Liver (tissue), 9 donors: ENCODE results near the gene CLDN15. TPM values are rescaled to one million over a fixed set of nuclear protein-coding genes. Genes with fewer than 3 reads are reported as not detected.

Experiments
- DNase-seq: peaks from one replicate; pipeline ENCODE4 v3.0.0-alpha.2; 2017; ENCODE audit warnings: low spot score
- H3K27ac ChIP-seq, 2 donors: one replicate each; pipeline ENCODE4 v1.7.0; 2013; ENCODE audit warnings: inconsistent platforms in 2 of 2, low read length in 2 of 2, control low read depth in 1 of 2, low read depth in 1 of 2, mild to moderate bottlenecking in 1 of 2
- H3K27me3 ChIP-seq, 4 donors: one replicate each; pipeline versions ENCODE4 v1.6.1 to v1.7.0; 2013; ENCODE audit warnings: low read length in 3 of 4, inconsistent platforms in 1 of 4, mild to moderate bottlenecking in 1 of 4, moderate library complexity in 1 of 4; ENCODE audit not compliant: control insufficient read depth in 4 of 4, insufficient read depth in 4 of 4
- H3K36me3 ChIP-seq, 4 donors: one replicate each; pipeline versions ENCODE4 v1.6.1 to v1.7.0; 2013; ENCODE audit warnings: low read length in 3 of 4, mild to moderate bottlenecking in 3 of 4, low read depth in 1 of 4, moderate library complexity in 1 of 4; ENCODE audit not compliant: control insufficient read depth in 4 of 4, insufficient read depth in 3 of 4
- H3K4me1 ChIP-seq, 4 donors: one replicate each; pipeline versions ENCODE4 v1.6.1 to v1.7.0; 2013; ENCODE audit warnings: low read length in 3 of 4, mild to moderate bottlenecking in 3 of 4, moderate library complexity in 1 of 4; ENCODE audit not compliant: control insufficient read depth in 4 of 4, insufficient read depth in 4 of 4
- H3K4me3 ChIP-seq, 3 donors: one replicate each; pipeline versions ENCODE4 v1.6.1 to v1.7.0; 2013; ENCODE audit warnings: low read length in 3 of 3, control low read depth in 1 of 3, low read depth in 1 of 3, mild to moderate bottlenecking in 1 of 3
- H3K9ac ChIP-seq, 2 donors: one replicate each; pipeline ENCODE4 v1.7.0; 2013; ENCODE audit warnings: low read length in 2 of 2, mild to moderate bottlenecking in 2 of 2, moderate library complexity in 2 of 2, control low read depth in 1 of 2, low read depth in 1 of 2
- H3K9me3 ChIP-seq, 4 donors: one replicate each; pipeline versions ENCODE4 v1.6.1 to v1.7.0; 2013; ENCODE audit warnings: low read length in 3 of 4; ENCODE audit not compliant: control insufficient read depth in 4 of 4
- EGR1 ChIP-seq, 2 donors: IDR thresholded peaks; 2 replicates each; pipeline ENCODE4 v1.6.1; 2016 to 2018; ENCODE audit warnings: antibody characterized with exemption in 2 of 2, low read depth in 2 of 2
- FOXA1 ChIP-seq: IDR thresholded peaks from 2 replicates; pipeline ENCODE4 v1.6.1; 2016; ENCODE audit warnings: antibody characterized with exemption
- FOXA2 ChIP-seq: IDR thresholded peaks from 2 replicates; pipeline ENCODE4 v1.6.1; 2016; ENCODE audit warnings: antibody characterized with exemption
- GABPA ChIP-seq, 2 donors: IDR thresholded peaks in 1 of 2; conservative IDR thresholded peaks in 1 of 2; 2 replicates each; pipeline ENCODE4 v1.6.1; 2016; ENCODE audit warnings: antibody characterized with exemption in 2 of 2, mild to moderate bottlenecking in 1 of 2, moderate library complexity in 1 of 2
- HNF4A ChIP-seq, 2 donors: conservative IDR thresholded peaks; 2 replicates each; pipeline ENCODE4 v1.6.1; 2016; ENCODE audit warnings: antibody characterized with exemption in 2 of 2, mild to moderate bottlenecking in 2 of 2
- HNF4G ChIP-seq: IDR thresholded peaks from 2 replicates; pipeline ENCODE4 v1.6.1; 2016; ENCODE audit warnings: antibody characterized with exemption
- JUND ChIP-seq, 2 donors: IDR thresholded peaks; 2 replicates each; pipeline ENCODE4 v1.6.1; 2016; ENCODE audit warnings: antibody characterized with exemption in 2 of 2
- MAX ChIP-seq: IDR thresholded peaks from 2 replicates; pipeline ENCODE4 v1.6.1; 2016; ENCODE audit warnings: antibody characterized with exemption
- NR2F2 ChIP-seq: IDR thresholded peaks from 2 replicates; pipeline ENCODE4 v1.6.1; 2016; ENCODE audit warnings: antibody characterized with exemption
- RAD21 ChIP-seq, 2 donors: IDR thresholded peaks; 2 replicates each; pipeline ENCODE4 v1.6.1; 2016; ENCODE audit warnings: antibody characterized with exemption in 2 of 2, mild to moderate bottlenecking in 2 of 2
- RXRA ChIP-seq, 2 donors: IDR thresholded peaks; 2 replicates each; pipeline ENCODE4 v1.6.1; 2017 to 2018; ENCODE audit warnings: antibody characterized with exemption in 2 of 2, mild to moderate bottlenecking in 1 of 2
- SP1 ChIP-seq: IDR thresholded peaks from 2 replicates; pipeline ENCODE4 v1.6.1; 2018; ENCODE audit warnings: antibody characterized with exemption, mild to moderate bottlenecking
- TAF1 ChIP-seq: conservative IDR thresholded peaks from 2 replicates; pipeline ENCODE4 v1.6.1; 2016; ENCODE audit warnings: antibody characterized with exemption, mild to moderate bottlenecking
- YY1 ChIP-seq: IDR thresholded peaks from 2 replicates; pipeline ENCODE4 v1.6.1; 2016; ENCODE audit warnings: antibody characterized with exemption, mild to moderate bottlenecking
- WGBS: extraction: QIAGEN DNeasy Blood & Tissue Kit; methylation state at CpG from one replicate; pipeline ENCODE4 v1.1.7; 2013; 5-methylcytosine and 5-hydroxymethylcytosine counted together
- polyA plus RNA-seq, 2 donors: library from polyadenylated mRNA; stranded (reverse) in 1 of 2; unstranded in 1 of 2; fragments of 200-250 nt in 1 of 2; fragments of >200 nt in 1 of 2; fragmentation: Nextera tagmentation in 1 of 2; extraction: Ambion mirVana in 1 of 2; gene quantifications; one replicate each; pipeline versions ENCODE4 v1.2.1 to v1.2.3, GENCODE V29; 2013 to 2015
- total RNA-seq, 2 donors: library from RNA; depleted of rRNA; stranded (reverse); fragments of >200 nt; gene quantifications; one replicate each; pipeline ENCODE4 v1.2.3, GENCODE V29; 2014
- TF ChIP-seq, protein P1 (sequence below): fragments of 150-350 bp; IDR thresholded peaks from 2 replicates; pipeline ENCODE4 v1.5.1; 2017; ENCODE audit warnings: improper control_type of control experiment, low read depth, low read length; ENCODE audit not compliant: missing input control
- TF ChIP-seq, protein P2 (sequence below): IDR thresholded peaks from 2 replicates; pipeline ENCODE4 v1.6.1; 2016; ENCODE audit warnings: antibody characterized with exemption
- TF ChIP-seq, protein P3 (sequence below): IDR thresholded peaks from 2 replicates; pipeline ENCODE4 v1.6.1; 2016; ENCODE audit warnings: antibody characterized with exemption, mild to moderate bottlenecking
- TF ChIP-seq, protein P4 (sequence below): IDR thresholded peaks from 2 replicates; pipeline ENCODE4 v1.6.1; 2016; ENCODE audit warnings: antibody characterized with exemption
- donor health status: healthy.
- donor health status: healthy.
- donor health status: healthy.
- donor health status: healthy.
- donor health status: healthy.

CLDN15 gene
- total and polyA plus RNA-seq, 4 donors, result 3.7 to 12.4 (median 4.6) TPM

DNA sequence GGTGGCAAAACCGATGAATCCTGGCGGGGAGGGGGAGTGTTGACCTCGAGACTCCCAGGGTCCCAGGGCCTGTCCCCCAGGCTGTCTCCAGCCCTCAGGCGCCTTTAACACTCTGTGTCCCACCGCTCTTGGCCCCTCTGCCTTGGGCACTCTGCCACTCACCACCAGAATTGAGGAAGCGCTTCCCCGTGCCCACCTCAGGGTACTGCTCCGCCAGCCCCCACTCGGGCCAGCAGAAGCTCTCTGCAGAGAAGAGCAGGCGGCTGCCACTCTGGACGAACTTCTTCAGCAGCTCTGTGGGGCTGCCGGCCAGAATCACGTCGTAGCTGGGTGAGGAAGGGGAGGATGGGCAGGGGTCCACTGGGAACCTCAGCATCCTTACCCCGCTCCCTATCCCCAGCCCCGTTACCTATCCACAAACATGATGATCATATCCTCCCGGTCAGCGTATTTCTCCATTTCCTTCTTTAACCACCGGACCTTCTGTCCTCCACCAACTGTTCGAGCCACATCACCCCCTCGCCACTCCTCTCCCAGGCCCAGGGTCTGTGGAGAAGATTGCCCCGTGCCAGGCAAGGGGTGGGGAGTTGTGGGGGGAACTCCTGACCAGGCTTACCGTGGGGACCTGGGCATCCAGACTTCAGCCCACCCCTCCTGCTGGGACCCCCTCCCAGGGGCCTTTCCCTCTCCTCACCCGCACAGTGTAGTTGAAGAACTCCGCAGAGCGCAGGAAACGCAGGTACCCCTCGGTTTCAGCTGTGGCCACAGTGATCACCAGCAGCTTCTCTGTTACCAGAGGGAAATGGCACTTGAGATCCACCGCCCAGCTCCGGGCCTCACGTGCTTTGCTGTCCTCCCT lies 21.4 kb downstream of the CLDN15 start:
- Histone ChIP-seq H3K36me3 (peaks cover under 1 to 12% (median 6%) of the 10 kb centered on the region in 4 donors), H3K9me3 (no peaks in the 10 kb centered on the region), H3K9ac (peak overlapping the region; percentile 59 to 76), H3K27me3 (no peaks in the 10 kb centered on the region), H3K4me3 (peak overlapping the region; percentile 71 to 95 (median 73)), H3K4me1 (peaks cover 17 to 40% (median 35%) of the 10 kb centered on the region in 4 donors), H3K27ac (peak overlapping the region in 1 of 2 donors; percentile 96)
- DNase-seq, result no peak
- WGBS, result 73% methylated on average over 31 of the region's 31 CpGs
- TF ChIP-seq TAF1, result no peak

DNA sequence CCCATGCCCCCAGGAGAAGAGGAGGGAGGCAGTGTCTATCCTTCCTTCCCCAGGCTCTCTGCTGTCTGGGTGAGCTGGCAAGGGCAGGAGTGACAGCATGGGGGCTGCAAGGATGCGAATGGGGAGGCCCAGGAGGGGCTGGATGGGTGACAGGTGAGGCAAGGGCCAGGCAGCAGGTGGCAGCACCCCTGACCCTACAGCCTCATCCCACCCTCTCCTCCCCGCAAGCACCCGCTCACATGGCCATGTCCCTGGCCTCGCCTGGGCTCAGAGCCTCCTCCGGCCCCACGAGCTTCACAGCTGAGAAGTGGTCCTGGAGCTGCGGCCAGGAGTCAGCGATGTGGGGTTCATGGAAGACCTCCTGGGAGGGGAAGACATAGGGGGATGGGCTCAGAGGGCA lies 25.6 kb downstream of the CLDN15 start:
- H3K4me3 ChIP-seq, result no peak overlapping the region
- H3K27ac ChIP-seq, result no peak overlapping the region
- H3K36me3 ChIP-seq, result peaks cover 12 to 39% (median 21%) of the 10 kb centered on the region in 4 donors
- no peak overlapping the region for H3K9ac ChIP-seq
- WGBS, result 92% methylated on average over 8 of the region's 8 CpGs
- H3K4me1 ChIP-seq, result peaks cover 6 to 20% (median 14%) of the 10 kb centered on the region in 4 donors
- no peaks in the 10 kb centered on the region for H3K27me3 ChIP-seq
- no peak for DNase-seq
- H3K9me3 ChIP-seq, result no peaks in the 10 kb centered on the region
- TF ChIP-seq, protein P1, sequence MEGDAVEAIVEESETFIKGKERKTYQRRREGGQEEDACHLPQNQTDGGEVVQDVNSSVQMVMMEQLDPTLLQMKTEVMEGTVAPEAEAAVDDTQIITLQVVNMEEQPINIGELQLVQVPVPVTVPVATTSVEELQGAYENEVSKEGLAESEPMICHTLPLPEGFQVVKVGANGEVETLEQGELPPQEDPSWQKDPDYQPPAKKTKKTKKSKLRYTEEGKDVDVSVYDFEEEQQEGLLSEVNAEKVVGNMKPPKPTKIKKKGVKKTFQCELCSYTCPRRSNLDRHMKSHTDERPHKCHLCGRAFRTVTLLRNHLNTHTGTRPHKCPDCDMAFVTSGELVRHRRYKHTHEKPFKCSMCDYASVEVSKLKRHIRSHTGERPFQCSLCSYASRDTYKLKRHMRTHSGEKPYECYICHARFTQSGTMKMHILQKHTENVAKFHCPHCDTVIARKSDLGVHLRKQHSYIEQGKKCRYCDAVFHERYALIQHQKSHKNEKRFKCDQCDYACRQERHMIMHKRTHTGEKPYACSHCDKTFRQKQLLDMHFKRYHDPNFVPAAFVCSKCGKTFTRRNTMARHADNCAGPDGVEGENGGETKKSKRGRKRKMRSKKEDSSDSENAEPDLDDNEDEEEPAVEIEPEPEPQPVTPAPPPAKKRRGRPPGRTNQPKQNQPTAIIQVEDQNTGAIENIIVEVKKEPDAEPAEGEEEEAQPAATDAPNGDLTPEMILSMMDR, result no peak
- no peak for TF ChIP-seq FOXA2
- no peak for TF ChIP-seq SP1
- TF ChIP-seq MAX, result no peak
- TF ChIP-seq GABPA (IDR thresholded peaks at IDR 0.05 in 1 of 2, conservative IDR thresholded peaks at IDR 0.05 in 1 of 2), result no peak
- TF ChIP-seq, protein P2, sequence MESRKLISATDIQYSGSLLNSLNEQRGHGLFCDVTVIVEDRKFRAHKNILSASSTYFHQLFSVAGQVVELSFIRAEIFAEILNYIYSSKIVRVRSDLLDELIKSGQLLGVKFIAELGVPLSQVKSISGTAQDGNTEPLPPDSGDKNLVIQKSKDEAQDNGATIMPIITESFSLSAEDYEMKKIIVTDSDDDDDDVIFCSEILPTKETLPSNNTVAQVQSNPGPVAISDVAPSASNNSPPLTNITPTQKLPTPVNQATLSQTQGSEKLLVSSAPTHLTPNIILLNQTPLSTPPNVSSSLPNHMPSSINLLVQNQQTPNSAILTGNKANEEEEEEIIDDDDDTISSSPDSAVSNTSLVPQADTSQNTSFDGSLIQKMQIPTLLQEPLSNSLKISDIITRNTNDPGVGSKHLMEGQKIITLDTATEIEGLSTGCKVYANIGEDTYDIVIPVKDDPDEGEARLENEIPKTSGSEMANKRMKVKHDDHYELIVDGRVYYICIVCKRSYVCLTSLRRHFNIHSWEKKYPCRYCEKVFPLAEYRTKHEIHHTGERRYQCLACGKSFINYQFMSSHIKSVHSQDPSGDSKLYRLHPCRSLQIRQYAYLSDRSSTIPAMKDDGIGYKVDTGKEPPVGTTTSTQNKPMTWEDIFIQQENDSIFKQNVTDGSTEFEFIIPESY, result no peak
- TF ChIP-seq YY1, result no peak
- TF ChIP-seq TAF1, result no peak
- no peak for TF ChIP-seq NR2F2
- no peak for TF ChIP-seq FOXA1
- no peak for TF ChIP-seq HNF4G
- TF ChIP-seq HNF4A (conservative IDR thresholded peaks at IDR 0.05), result no peak
- TF ChIP-seq, protein P3, sequence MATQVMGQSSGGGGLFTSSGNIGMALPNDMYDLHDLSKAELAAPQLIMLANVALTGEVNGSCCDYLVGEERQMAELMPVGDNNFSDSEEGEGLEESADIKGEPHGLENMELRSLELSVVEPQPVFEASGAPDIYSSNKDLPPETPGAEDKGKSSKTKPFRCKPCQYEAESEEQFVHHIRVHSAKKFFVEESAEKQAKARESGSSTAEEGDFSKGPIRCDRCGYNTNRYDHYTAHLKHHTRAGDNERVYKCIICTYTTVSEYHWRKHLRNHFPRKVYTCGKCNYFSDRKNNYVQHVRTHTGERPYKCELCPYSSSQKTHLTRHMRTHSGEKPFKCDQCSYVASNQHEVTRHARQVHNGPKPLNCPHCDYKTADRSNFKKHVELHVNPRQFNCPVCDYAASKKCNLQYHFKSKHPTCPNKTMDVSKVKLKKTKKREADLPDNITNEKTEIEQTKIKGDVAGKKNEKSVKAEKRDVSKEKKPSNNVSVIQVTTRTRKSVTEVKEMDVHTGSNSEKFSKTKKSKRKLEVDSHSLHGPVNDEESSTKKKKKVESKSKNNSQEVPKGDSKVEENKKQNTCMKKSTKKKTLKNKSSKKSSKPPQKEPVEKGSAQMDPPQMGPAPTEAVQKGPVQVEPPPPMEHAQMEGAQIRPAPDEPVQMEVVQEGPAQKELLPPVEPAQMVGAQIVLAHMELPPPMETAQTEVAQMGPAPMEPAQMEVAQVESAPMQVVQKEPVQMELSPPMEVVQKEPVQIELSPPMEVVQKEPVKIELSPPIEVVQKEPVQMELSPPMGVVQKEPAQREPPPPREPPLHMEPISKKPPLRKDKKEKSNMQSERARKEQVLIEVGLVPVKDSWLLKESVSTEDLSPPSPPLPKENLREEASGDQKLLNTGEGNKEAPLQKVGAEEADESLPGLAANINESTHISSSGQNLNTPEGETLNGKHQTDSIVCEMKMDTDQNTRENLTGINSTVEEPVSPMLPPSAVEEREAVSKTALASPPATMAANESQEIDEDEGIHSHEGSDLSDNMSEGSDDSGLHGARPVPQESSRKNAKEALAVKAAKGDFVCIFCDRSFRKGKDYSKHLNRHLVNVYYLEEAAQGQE, result no peak
- TF ChIP-seq RXRA (IDR thresholded peaks at IDR 0.05), result no peak
- TF ChIP-seq RAD21 (IDR thresholded peaks at IDR 0.05), result no peak
- TF ChIP-seq EGR1 (IDR thresholded peaks at IDR 0.05; ENCODE audit: low read depth in 2 of 2), result no peak
- TF ChIP-seq, protein P4, sequence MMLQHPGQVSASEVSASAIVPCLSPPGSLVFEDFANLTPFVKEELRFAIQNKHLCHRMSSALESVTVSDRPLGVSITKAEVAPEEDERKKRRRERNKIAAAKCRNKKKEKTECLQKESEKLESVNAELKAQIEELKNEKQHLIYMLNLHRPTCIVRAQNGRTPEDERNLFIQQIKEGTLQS, result no peak
- TF ChIP-seq JUND (IDR thresholded peaks at IDR 0.05), result no peak
